GM18526 (cell line): ENCODE measurements around the gene WDR87.

Source experiments
- POLR2A ChIP-seq: IDR thresholded peaks from 3 replicates; pipeline ENCODE4 v1.6.1; 2011; ENCODE audit not compliant: insufficient read length; ENCODE audit errors: extremely low read depth

WDR87 gene

DNA sequence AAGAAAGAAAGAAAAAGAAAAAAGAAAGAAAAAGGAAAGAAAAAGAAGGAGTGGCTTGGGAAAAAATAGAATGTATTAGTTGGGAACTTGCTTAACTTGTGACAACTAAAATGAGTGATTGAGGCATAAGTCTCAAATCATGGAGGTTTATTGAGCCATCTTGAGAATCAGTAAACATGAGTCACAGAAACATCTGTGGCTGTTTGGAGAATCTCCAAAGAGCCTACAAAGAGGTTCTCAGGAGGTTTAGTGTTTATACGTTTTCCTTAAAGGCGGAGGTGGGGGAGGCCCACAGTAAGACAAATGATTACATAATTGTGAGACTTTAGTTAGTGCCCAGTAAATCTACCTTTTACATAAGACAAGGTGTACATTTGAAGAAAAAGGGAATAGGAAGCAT lies 38.6 kb downstream of the WDR87 start:
- no peak for TF ChIP-seq POLR2A

DNA sequence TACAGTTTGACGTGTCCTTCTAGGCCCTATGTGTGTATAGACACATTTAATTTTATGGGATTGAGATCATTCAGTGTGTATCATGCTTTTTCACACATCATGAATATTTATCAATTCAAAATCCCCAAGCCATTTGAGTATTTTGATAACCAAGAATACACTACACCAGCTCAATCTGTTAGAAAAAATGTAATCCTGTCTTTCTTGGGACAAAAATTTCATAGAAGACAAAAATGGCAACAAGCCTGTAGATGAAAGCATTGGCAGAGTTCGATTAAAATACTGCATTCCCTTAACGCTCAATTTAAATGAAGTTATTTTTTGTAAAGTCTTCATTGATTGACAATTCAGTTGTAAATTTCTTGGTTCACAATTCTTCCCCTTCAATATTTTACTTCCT lies 41.9 kb downstream of the WDR87 start:
- TF ChIP-seq POLR2A: no peak

DNA sequence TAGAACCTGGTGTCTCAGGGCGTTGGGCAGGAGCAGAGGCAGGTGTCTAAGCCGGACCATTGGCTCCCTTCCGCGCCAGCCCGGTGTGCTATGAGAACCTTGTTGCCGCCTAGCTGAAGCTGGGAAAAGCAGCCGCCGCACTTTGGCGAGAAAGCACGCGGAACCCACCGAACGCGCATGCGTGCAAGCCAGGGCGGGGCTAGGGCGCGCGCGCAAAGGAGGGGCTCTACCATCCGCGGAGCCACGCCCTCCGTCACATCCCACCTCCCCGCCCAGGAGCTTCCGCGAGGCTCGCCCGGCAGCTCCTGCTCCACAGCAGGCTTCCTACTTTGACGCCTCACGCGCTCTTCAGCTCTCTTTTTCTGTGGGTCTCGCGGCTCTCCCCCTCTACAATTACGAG lies 51.3 kb downstream of the WDR87 start:
- no peak for TF ChIP-seq POLR2A

DNA sequence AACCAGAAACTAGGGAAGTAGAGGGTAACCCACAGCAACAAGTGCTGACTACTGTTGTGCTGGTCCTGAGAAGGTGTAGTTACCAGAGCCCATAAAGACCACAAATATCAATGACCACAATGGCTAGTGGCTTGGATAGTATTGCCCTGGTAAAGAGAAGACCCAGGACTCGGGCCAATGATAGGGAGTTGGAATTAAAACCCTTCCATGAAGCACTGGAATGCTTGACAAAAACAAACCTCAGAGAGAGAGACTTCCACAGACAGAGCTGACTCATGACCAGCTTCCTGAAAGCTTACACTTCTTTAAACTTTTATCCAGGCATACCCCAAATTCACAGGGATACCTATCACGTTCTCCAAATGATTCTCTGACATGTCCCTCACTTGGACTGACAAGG lies 60.5 kb downstream of the WDR87 start:
- TF ChIP-seq POLR2A: no peak
